Kidney (tissue), 14 donors: ENCODE measurements around the gene OR51E1. TPM values are rescaled to one million over a fixed set of nuclear protein-coding genes. Genes with fewer than 3 reads are reported as not detected.

ENCODE experiments used
- DNase-seq, 5 donors: peaks; one replicate each; pipeline ENCODE4 v3.0.0-alpha.2; 2013 to 2020
- FAIRE-seq: peaks from 2 replicates; lab custom pipeline; 2012; peaks lifted over from hg19 to GRCh38; lab: Jason Lieb, UNC
- H3K27ac ChIP-seq, 2 donors: one replicate each; pipeline ENCODE4 v1.7.0; 2013; ENCODE audit warnings: low read depth in 2 of 2, low read length in 2 of 2, inconsistent platforms in 1 of 2
- H3K27me3 ChIP-seq: one replicate; pipeline ENCODE4 v1.7.1; 2013; ENCODE audit warnings: low read length, inconsistent platforms; ENCODE audit not compliant: control insufficient read depth, insufficient read depth
- H3K36me3 ChIP-seq, 3 donors: one replicate each; pipeline versions ENCODE4 v1.7.0 to v1.7.1; 2013; ENCODE audit warnings: low read length in 3 of 3, control low read depth in 1 of 3, inconsistent platforms in 1 of 3; ENCODE audit not compliant: insufficient read depth in 3 of 3, control insufficient read depth in 2 of 3
- H3K4me1 ChIP-seq, 3 donors: one replicate each; pipeline versions ENCODE4 v1.7.0 to v1.7.1; 2013; ENCODE audit warnings: low read length in 3 of 3, inconsistent platforms in 1 of 3, low read depth in 1 of 3; ENCODE audit not compliant: control insufficient read depth in 2 of 3, insufficient read depth in 2 of 3
- H3K4me3 ChIP-seq, 3 donors: one replicate each; pipeline versions ENCODE4 v1.7.0 to v1.8.1; 2013; ENCODE audit warnings: low read length in 3 of 3, control low read depth in 1 of 3, inconsistent platforms in 1 of 3
- H3K9ac ChIP-seq, 3 donors: one replicate each; pipeline versions ENCODE4 v1.7.0 to v1.7.1; 2013; ENCODE audit warnings: low read length in 3 of 3, control low read depth in 1 of 3, inconsistent platforms in 1 of 3
- H3K9me3 ChIP-seq, 3 donors: one replicate each; pipeline versions ENCODE4 v1.7.0 to v1.7.1; 2013; ENCODE audit warnings: low read length in 3 of 3, control low read depth in 1 of 3, inconsistent platforms in 1 of 3; ENCODE audit not compliant: control insufficient read depth in 2 of 3, insufficient read depth in 1 of 3
- CTCF ChIP-seq: IDR thresholded peaks from 3 replicates; pipeline ENCODE4 v1.5.1; 2012; ENCODE audit warnings: mild to moderate bottlenecking, moderate library complexity, borderline replicate concordance; ENCODE audit not compliant: insufficient read depth; ENCODE audit errors: extremely low read depth
- intact Hi-C: fragments of 100-400 bp; cut with DNase I; formaldehyde crosslinking; loops from one replicate; pipeline ENCODE4 v1.11.1; 2022
- polyA plus RNA-seq: library from polyadenylated mRNA; stranded (reverse); fragments of 350-450 nt; fragmentation: Illumina TruSeq; extraction: RNeasy Lipid Tissue Mini Kit (QIAGEN cat#74804); gene quantifications from one replicate; pipeline ENCODE4 v1.2.3, GENCODE V29; 2014; ENCODE audit warnings: low read depth, low replicate concordance; ENCODE audit not compliant: insufficient read depth
- total RNA-seq: library from RNA; stranded (reverse); fragmentation: NEBNext Ultra II Directional; extraction: Animal tissue kit (Norgen Biotek cat#: 25700); gene quantifications from one replicate; pipeline ENCODE4 v1.2.1, GENCODE V29; 2021
- donor health status: control.
- donor health status: control.
- donor health status: control.
- donor health status: control.
- donor health status: control.
- donor health status: DM: yes; HTN: yes; CAD: no.
- donor health status: Normal renal cell carcinoma (clear cell type).

Gene OR51E1
- total and polyA plus RNA-seq, 2 donors from 2014 or later = 1.4 to 1.7 TPM

GRCh38 chr11:4611986-4612385 is 31.8 kb upstream of the OR51E1 start:
- H3K36me3 ChIP-seq = no peaks in the 10 kb centered on the region
- no peak overlapping the region for H3K4me3 ChIP-seq
- H3K9me3 ChIP-seq = no peaks in the 10 kb centered on the region
- DNase-seq (no peak), FAIRE-seq (no peak)
- intact Hi-C loops = no loop called here
- no peaks in the 10 kb centered on the region for H3K27me3 ChIP-seq
- no peak for TF ChIP-seq CTCF
- H3K9ac ChIP-seq = no peak overlapping the region
- H3K27ac ChIP-seq = no peak overlapping the region
- H3K4me1 ChIP-seq = peaks cover 0 to 3% (median 0%) of the 10 kb centered on the region in 3 donors

- H3K9ac ChIP-seq = no peak overlapping the region
- no peaks in the 10 kb centered on the region for H3K36me3 ChIP-seq
- intact Hi-C loops = no loop called here
- DNase-seq (no peak), FAIRE-seq (no peak)
- H3K27me3 ChIP-seq = no peaks in the 10 kb centered on the region
- no peak for TF ChIP-seq CTCF
- H3K27ac ChIP-seq = no peak overlapping the region
- H3K9me3 ChIP-seq = no peaks in the 10 kb centered on the region
- H3K4me3 ChIP-seq = no peak overlapping the region
- H3K4me1 ChIP-seq = no peaks in the 10 kb centered on the region
Measured at GRCh38 chr11:4615856-4616444, 27.8 kb upstream of the OR51E1 start.

GRCh38 chr11:4619514-4619913 is 24.3 kb upstream of the OR51E1 start:
- Histone ChIP-seq H3K9ac (no peak overlapping the region), H3K4me3 (no peak overlapping the region), H3K9me3 (no peaks in the 10 kb centered on the region), H3K4me1 (no peaks in the 10 kb centered on the region), H3K27ac (no peak overlapping the region), H3K36me3 (no peaks in the 10 kb centered on the region), H3K27me3 (no peaks in the 10 kb centered on the region)
- intact Hi-C loops = no loop called here
- DNase-seq (no peak), FAIRE-seq (no peak)
- TF ChIP-seq CTCF = no peak
